A549 (cell line): Measurements from ENCODE around the gene TRUB1. TPM values are rescaled to one million over a fixed set of nuclear protein-coding genes. Genes with fewer than 3 reads are reported as not detected.

Experiments used
- ATAC-seq, 2 experiments: fragments of 200-7000 bp in 1 of 2; fragments of >200 bp in 1 of 2; cut with Nextera tagmentation in 1 of 2; cut with Tn5 transposase in 1 of 2; 3 replicates each; pipeline versions ENCODE4 v1.8.0 to v1.9.1; 2018 to 2020; ENCODE audit warnings: mild to moderate bottlenecking in 1 of 2, moderate library complexity in 1 of 2
- CTCF ChIA-PET: fragments of 300-600 bp; sonication (Branson Sonifier 250); formaldehyde crosslinking; extraction: SDS; loops from one replicate; lab custom pipeline; 2021; ENCODE audit warnings: antibody characterized with exemption, inconsistent platforms; lab: Yijun Ruan, JAX
- POLR2A ChIA-PET: fragments of 350-600 bp; formaldehyde crosslinking; extraction: SDS; loops from one replicate; lab custom pipeline; 2021; ENCODE audit warnings: antibody characterized with exemption, inconsistent platforms; lab: Yijun Ruan, JAX
- DNase-seq, 2 experiments: peaks; one replicate each; pipeline versions ENCODE4 v3.0.0 to v3.0.0-alpha.2; 2011 to 2016; ENCODE audit warnings: low read depth in 1 of 2, low spot score in 1 of 2
- FAIRE-seq: peaks from 2 replicates; lab custom pipeline; 2011; peaks lifted over from hg19 to GRCh38; lab: Jason Lieb, UNC
- H3K27ac ChIP-seq, 2 experiments: fragments of >200 bp; sonication (Bioruptor Twin); formaldehyde crosslinking; 3 replicates each; pipeline ENCODE4 v1.5.1; 2016 to 2017
- H3K4me1 ChIP-seq: fragments of >200 bp; sonication (Bioruptor Twin); formaldehyde crosslinking; 3 replicates; pipeline ENCODE4 v1.6.1; 2016
- H3K4me2 ChIP-seq: fragments of >200 bp; sonication (Bioruptor Twin); formaldehyde crosslinking; 3 replicates; pipeline ENCODE4 v1.6.1; 2016
- H3K4me3 ChIP-seq: fragments of >200 bp; sonication (Bioruptor Twin); formaldehyde crosslinking; 3 replicates; pipeline ENCODE4 v1.5.1; 2016
- H3K9me3 ChIP-seq: fragments of >200 bp; sonication (Bioruptor Twin); formaldehyde crosslinking; 3 replicates; pipeline ENCODE4 v1.6.1; 2016
- ATOH8 ChIP-seq: fragments of 250-450 bp; sonication (Bioruptor Pico); IDR thresholded peaks from 2 replicates; pipeline ENCODE4 v1.5.0; 2020; ENCODE audit warnings: low read depth, mild to moderate bottlenecking, moderate library complexity
- CHD4 ChIP-seq: fragments of 200-600 bp; sonication (generic); IDR thresholded peaks from 2 replicates; pipeline ENCODE4 v1.6.1; 2016; ENCODE audit warnings: antibody characterized with exemption, mild to moderate bottlenecking, borderline replicate concordance
- CTCF ChIP-seq: fragments of >200 bp; sonication (Bioruptor Twin); formaldehyde crosslinking; IDR thresholded peaks from 3 replicates; pipeline ENCODE4 v1.5.1; 2016
- EP300 ChIP-seq, 2 experiments: fragments of >200 bp; sonication (Bioruptor Twin); formaldehyde crosslinking; IDR thresholded peaks; 2 replicates in 1 of 2; 3 replicates in 1 of 2; pipeline ENCODE4 v1.6.1; 2016 to 2017
- ESRRA ChIP-seq: fragments of 150-350 bp; IDR thresholded peaks from 2 replicates; pipeline ENCODE4 v1.6.1; 2014; ENCODE audit warnings: mild to moderate bottlenecking, low read length, borderline replicate concordance
- HES2 ChIP-seq: fragments of >200 bp; sonication (Bioruptor Twin); formaldehyde crosslinking; IDR thresholded peaks from 2 replicates; pipeline ENCODE4 v1.6.1; 2016
- HMGXB4 ChIP-seq: fragments of 250-450 bp; sonication (Bioruptor Pico); IDR thresholded peaks from 2 replicates; pipeline ENCODE4 v1.5.0; 2021; ENCODE audit warnings: mild to moderate bottlenecking, moderate library complexity, borderline replicate concordance
- HOXB13 ChIP-seq: fragments of 250-450 bp; sonication (Bioruptor Pico); IDR thresholded peaks from 2 replicates; pipeline ENCODE4 v1.5.0; 2020; ENCODE audit warnings: low read depth, mild to moderate bottlenecking, moderate library complexity
- JUN ChIP-seq, 2 experiments: fragments of >200 bp; sonication (Bioruptor Twin); formaldehyde crosslinking; IDR thresholded peaks; 2 replicates in 1 of 2; 3 replicates in 1 of 2; pipeline ENCODE4 v1.6.1; 2016 to 2017
- KDM1A ChIP-seq: fragments of 200-600 bp; sonication (generic); IDR thresholded peaks from 2 replicates; pipeline ENCODE4 v1.6.1; 2016; ENCODE audit warnings: low read depth, mild to moderate bottlenecking
- KDM5A ChIP-seq: fragments of 200-600 bp; sonication (generic); IDR thresholded peaks from 2 replicates; pipeline ENCODE4 v1.6.1; 2016; ENCODE audit warnings: antibody characterized with exemption, mild to moderate bottlenecking
- MAX ChIP-seq: IDR thresholded peaks from 2 replicates; pipeline ENCODE4 v1.6.1; 2012
- NR3C1 ChIP-seq: fragments of >200 bp; sonication (Bioruptor Twin); formaldehyde crosslinking; IDR thresholded peaks from 3 replicates; pipeline ENCODE4 v1.6.1; 2017
- PBX3 ChIP-seq: IDR thresholded peaks from 2 replicates; pipeline ENCODE4 v1.6.1; 2012
- PHF8 ChIP-seq: fragments of 200-600 bp; sonication (generic); IDR thresholded peaks from 2 replicates; pipeline ENCODE4 v1.6.1; 2016; ENCODE audit warnings: low read depth, mild to moderate bottlenecking, antibody characterized with exemption, moderate library complexity, borderline replicate concordance
- RAD21 ChIP-seq, 2 experiments: fragments of >200 bp in 1 of 2; sonication (Bioruptor Twin) in 1 of 2; formaldehyde crosslinking in 1 of 2; IDR thresholded peaks in 1 of 2; conservative IDR thresholded peaks in 1 of 2; 2 replicates in 1 of 2; 3 replicates in 1 of 2; pipeline ENCODE4 v1.6.1; 2012 to 2018; ENCODE audit warnings: inconsistent platforms in 1 of 2
- RARB ChIP-seq: fragments of 250-450 bp; sonication (Bioruptor Pico); IDR thresholded peaks from 2 replicates; pipeline ENCODE4 v1.8.0; 2021; ENCODE audit warnings: mild to moderate bottlenecking, moderate library complexity
- RCOR1 ChIP-seq: fragments of 150-350 bp; IDR thresholded peaks from 2 replicates; pipeline ENCODE4 v1.6.1; 2014; ENCODE audit warnings: antibody characterized with exemption, low read length, low read depth
- SMC3 ChIP-seq: fragments of >200 bp; sonication (Bioruptor Twin); formaldehyde crosslinking; IDR thresholded peaks from 3 replicates; pipeline ENCODE4 v1.6.1; 2018; ENCODE audit warnings: inconsistent platforms
- TFCP2L1 ChIP-seq: fragments of 250-450 bp; sonication (Bioruptor Pico); IDR thresholded peaks from 2 replicates; pipeline ENCODE4 v1.5.0; 2021; ENCODE audit warnings: mild to moderate bottlenecking
- ZFP36 ChIP-seq: fragments of 450-650 bp; IDR thresholded peaks from 2 replicates; pipeline ENCODE4 v1.6.1; 2014; ENCODE audit warnings: borderline replicate concordance; ENCODE audit not compliant: partially characterized antibody
- ZSCAN20 ChIP-seq: fragments of 250-450 bp; sonication (Bioruptor Pico); IDR thresholded peaks from 2 replicates; pipeline ENCODE4 v1.8.0; 2022; ENCODE audit warnings: mild to moderate bottlenecking, moderate library complexity
- WGBS: methylation state at CpG from one replicate; pipeline ENCODE4 v1.1.6; 2017; ENCODE audit errors: missing lambda C conversion rate; 5-methylcytosine and 5-hydroxymethylcytosine counted together
- polyA plus RNA-seq, 4 experiments: library from polyadenylated mRNA; depleted of rRNA in 3 of 4; stranded (reverse); fragments of >200 nt; fragmentation: RNase III in 1 of 4; extraction: RNeasy Plus Mini Kit Qiagen cat#74134 plus additional on column Dnase treatment in 1 of 4; gene quantifications; 2 replicates in 3 of 4; 3 replicates in 1 of 4; pipeline ENCODE4 v1.2.3, GENCODE V29; 2011 to 2017
- TF ChIP-seq, protein P1 (sequence below): fragments of 200-600 bp; sonication (generic); IDR thresholded peaks from 2 replicates; pipeline ENCODE4 v1.6.1; 2016; ENCODE audit warnings: antibody characterized with exemption, mild to moderate bottlenecking, moderate library complexity

The TRUB1 gene
- polyA plus RNA-seq, 2 of the 4 experiments (the other 2 are of a cell fraction) = 19.5 to 40.4 TPM

- H3K4me3 ChIP-seq = no peak overlapping the region
- ATAC-seq (no peak), FAIRE-seq (no peak), DNase-seq (no peak)
- CTCF ChIA-PET = interaction anchor here (2.3 kb wide), 1 partner anchor 9 kb away, joined by 5 read pairs; no protein-coding TSS in a partner anchor
- no peaks in the 10 kb centered on the region for H3K4me1 ChIP-seq
- POLR2A ChIA-PET = no interaction called here
- no peaks in the 10 kb centered on the region for H3K9me3 ChIP-seq
- TF ChIP-seq KDM5A = no peak
- no peak for TF ChIP-seq ZSCAN20 (CRISPR knock-in tag)
- no peak for TF ChIP-seq RCOR1
- TF ChIP-seq NR3C1 = no peak
- no peak for TF ChIP-seq SMC3
- TF ChIP-seq MAX = no peak
- no peak for TF ChIP-seq HOXB13
- TF ChIP-seq PHF8 = no peak
- no peak for TF ChIP-seq CTCF
- TF ChIP-seq ATOH8 (CRISPR knock-in tag) = no peak
- TF ChIP-seq TFCP2L1 (CRISPR knock-in tag) = no peak
- TF ChIP-seq RARB (CRISPR knock-in tag) = no peak
- 53% methylated on average over 8 of the region's 8 CpGs for WGBS
- no peak overlapping the region for H3K27ac ChIP-seq
- H3K4me2 ChIP-seq = no peak overlapping the region
These were observed 67.8 kb downstream of the TRUB1 start for GRCh38 chr10:115005771-115006170.

- DNase-seq (no peak), ATAC-seq (no peak), FAIRE-seq (no peak)
- WGBS = 40% methylated on average over 9 of the region's 9 CpGs
- no peak overlapping the region for H3K4me3 ChIP-seq
- POLR2A ChIA-PET = no interaction called here
- H3K4me2 ChIP-seq = no peak overlapping the region
- H3K4me1 ChIP-seq = no peaks in the 10 kb centered on the region
- CTCF ChIA-PET = interaction anchor here (0.8 kb wide), 1 partner anchor 13 kb away, joined by 3 read pairs; no protein-coding TSS in a partner anchor
- H3K27ac ChIP-seq = no peak overlapping the region
- no peaks in the 10 kb centered on the region for H3K9me3 ChIP-seq
- TF ChIP-seq CHD4 (no peak), PBX3 (no peak), HES2 (no peak), ZFP36 (no peak), KDM1A (no peak), ZSCAN20 (CRISPR knock-in tag) (no peak), EP300 (IDR thresholded peaks at IDR 0.05) (no peak), HMGXB4 (no peak), CTCF (no peak), RAD21 (conservative IDR thresholded peaks at IDR 0.05 in 1 of 2, IDR thresholded peaks at IDR 0.05 in 1 of 2) (no peak), JUN (IDR thresholded peaks at IDR 0.05) (no peak), TFCP2L1 (CRISPR knock-in tag) (no peak), ESRRA (no peak)
- TF ChIP-seq, protein P1, sequence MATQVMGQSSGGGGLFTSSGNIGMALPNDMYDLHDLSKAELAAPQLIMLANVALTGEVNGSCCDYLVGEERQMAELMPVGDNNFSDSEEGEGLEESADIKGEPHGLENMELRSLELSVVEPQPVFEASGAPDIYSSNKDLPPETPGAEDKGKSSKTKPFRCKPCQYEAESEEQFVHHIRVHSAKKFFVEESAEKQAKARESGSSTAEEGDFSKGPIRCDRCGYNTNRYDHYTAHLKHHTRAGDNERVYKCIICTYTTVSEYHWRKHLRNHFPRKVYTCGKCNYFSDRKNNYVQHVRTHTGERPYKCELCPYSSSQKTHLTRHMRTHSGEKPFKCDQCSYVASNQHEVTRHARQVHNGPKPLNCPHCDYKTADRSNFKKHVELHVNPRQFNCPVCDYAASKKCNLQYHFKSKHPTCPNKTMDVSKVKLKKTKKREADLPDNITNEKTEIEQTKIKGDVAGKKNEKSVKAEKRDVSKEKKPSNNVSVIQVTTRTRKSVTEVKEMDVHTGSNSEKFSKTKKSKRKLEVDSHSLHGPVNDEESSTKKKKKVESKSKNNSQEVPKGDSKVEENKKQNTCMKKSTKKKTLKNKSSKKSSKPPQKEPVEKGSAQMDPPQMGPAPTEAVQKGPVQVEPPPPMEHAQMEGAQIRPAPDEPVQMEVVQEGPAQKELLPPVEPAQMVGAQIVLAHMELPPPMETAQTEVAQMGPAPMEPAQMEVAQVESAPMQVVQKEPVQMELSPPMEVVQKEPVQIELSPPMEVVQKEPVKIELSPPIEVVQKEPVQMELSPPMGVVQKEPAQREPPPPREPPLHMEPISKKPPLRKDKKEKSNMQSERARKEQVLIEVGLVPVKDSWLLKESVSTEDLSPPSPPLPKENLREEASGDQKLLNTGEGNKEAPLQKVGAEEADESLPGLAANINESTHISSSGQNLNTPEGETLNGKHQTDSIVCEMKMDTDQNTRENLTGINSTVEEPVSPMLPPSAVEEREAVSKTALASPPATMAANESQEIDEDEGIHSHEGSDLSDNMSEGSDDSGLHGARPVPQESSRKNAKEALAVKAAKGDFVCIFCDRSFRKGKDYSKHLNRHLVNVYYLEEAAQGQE = no peak
These were observed 80.4 kb downstream of the TRUB1 start for GRCh38 chr10:115018185-115018931.
